Measurements from ENCODE around the gene ZNF557. TPM values are rescaled to one million over a fixed set of nuclear protein-coding genes. Genes with fewer than 3 reads are reported as not detected.

The ZNF557 gene
- total RNA-seq, 1 experiment from 2014 or later = 3.9 TPM

DNA sequence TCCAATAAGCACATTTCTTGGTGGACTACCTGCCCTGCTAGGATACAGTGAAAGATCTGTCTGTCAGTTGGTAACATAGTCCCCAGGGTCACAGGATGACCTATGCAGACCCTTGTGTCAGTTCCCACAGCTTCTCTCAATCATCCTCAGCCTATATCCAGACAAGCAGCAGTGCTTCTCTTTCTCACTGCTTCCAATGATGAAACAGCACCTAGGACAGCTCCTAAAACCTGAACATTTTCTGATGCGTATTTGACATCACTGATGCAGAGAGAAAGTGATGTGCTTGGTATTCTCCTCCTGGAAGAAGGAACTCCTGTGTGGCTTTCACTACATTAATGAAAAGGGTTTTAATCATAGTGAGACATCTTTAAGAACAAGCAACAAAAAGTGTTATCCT lies 43.7 kb downstream of the ZNF557 start:
- Histone ChIP-seq H3K4me1 (replicated peaks; ENCODE audit: insufficient read depth) (no peaks in the 10 kb centered on the region), H3K9me3 (ENCODE audit: insufficient read depth, low read depth) (no peaks in the 10 kb centered on the region), H3K4me3 (no peak overlapping the region), H3K9me2 (ENCODE audit: insufficient read depth) (no peaks in the 10 kb centered on the region), H4K20me1 (ENCODE audit: insufficient read depth) (no peaks in the 10 kb centered on the region), H3K4me2 (no peak overlapping the region), H2AFZ (no peak overlapping the region), H3K27ac (no peak overlapping the region), H3K79me2 (ENCODE audit: low read depth) (no peaks in the 10 kb centered on the region), H3K27me3 (ENCODE audit: insufficient read depth, low read depth) (no peaks in the 10 kb centered on the region), H3K36me3 (ENCODE audit: low read depth) (no peaks in the 10 kb centered on the region), H3F3A (ENCODE audit: insufficient read depth, low read depth) (no peaks in the 10 kb centered on the region)
- no peak for DNase-seq
- no TSS peak for BruUV-seq (replicated peaks)
- POLR2A ChIA-PET (ENCODE audit: unreplicated experiment) = no interaction called here
- TF ChIP-seq, protein P1, sequence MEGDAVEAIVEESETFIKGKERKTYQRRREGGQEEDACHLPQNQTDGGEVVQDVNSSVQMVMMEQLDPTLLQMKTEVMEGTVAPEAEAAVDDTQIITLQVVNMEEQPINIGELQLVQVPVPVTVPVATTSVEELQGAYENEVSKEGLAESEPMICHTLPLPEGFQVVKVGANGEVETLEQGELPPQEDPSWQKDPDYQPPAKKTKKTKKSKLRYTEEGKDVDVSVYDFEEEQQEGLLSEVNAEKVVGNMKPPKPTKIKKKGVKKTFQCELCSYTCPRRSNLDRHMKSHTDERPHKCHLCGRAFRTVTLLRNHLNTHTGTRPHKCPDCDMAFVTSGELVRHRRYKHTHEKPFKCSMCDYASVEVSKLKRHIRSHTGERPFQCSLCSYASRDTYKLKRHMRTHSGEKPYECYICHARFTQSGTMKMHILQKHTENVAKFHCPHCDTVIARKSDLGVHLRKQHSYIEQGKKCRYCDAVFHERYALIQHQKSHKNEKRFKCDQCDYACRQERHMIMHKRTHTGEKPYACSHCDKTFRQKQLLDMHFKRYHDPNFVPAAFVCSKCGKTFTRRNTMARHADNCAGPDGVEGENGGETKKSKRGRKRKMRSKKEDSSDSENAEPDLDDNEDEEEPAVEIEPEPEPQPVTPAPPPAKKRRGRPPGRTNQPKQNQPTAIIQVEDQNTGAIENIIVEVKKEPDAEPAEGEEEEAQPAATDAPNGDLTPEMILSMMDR (conservative IDR thresholded peaks at IDR 0.05) = no peak
- TF ChIP-seq EZH2 (IDR thresholded peaks at IDR 0.05; ENCODE audit: low read depth) = no peak
- CTCF ChIA-PET = no interaction called here
- intact Hi-C loops (cut with micrococcal nuclease; ENCODE audit: unreplicated experiment) = no loop called here

- no peaks in the 10 kb centered on the region for H4K20me1 ChIP-seq (ENCODE audit: insufficient read depth)
- ChIA-PET POLR2A (ENCODE audit: unreplicated experiment) (interaction anchor here (0.7 kb wide), 1 partner anchor 575 kb away, joined by 17 read pairs; no protein-coding TSS in a partner anchor), CTCF (no interaction called here)
- no TSS peak for BruUV-seq (replicated peaks)
- intact Hi-C loops (cut with micrococcal nuclease; ENCODE audit: unreplicated experiment) = no loop called here
- H3K27me3 ChIP-seq (ENCODE audit: insufficient read depth, low read depth) = no peaks in the 10 kb centered on the region
- DNase-seq = no peak
- no peak overlapping the region for H2AFZ ChIP-seq
- H3K4me3 ChIP-seq = no peak overlapping the region
- H3K9me2 ChIP-seq (ENCODE audit: insufficient read depth) = no peaks in the 10 kb centered on the region
- no peaks in the 10 kb centered on the region for H3K36me3 ChIP-seq (ENCODE audit: low read depth)
- no peaks in the 10 kb centered on the region for H3K4me1 ChIP-seq (replicated peaks; ENCODE audit: insufficient read depth)
- H3K9me3 ChIP-seq (ENCODE audit: insufficient read depth, low read depth) = no peaks in the 10 kb centered on the region
- no peaks in the 10 kb centered on the region for H3K79me2 ChIP-seq (ENCODE audit: low read depth)
- TF ChIP-seq, protein P1 (conservative IDR thresholded peaks at IDR 0.05) = no peak
- TF ChIP-seq EZH2 (IDR thresholded peaks at IDR 0.05; ENCODE audit: low read depth) = no peak
- H3F3A ChIP-seq (ENCODE audit: insufficient read depth, low read depth) = no peaks in the 10 kb centered on the region
- H3K27ac ChIP-seq = no peak overlapping the region
- H3K4me2 ChIP-seq = no peak overlapping the region
Observed at GRCh38 chr19:7115721-7116120, 46.2 kb downstream of the ZNF557 start.

- no peaks in the 10 kb centered on the region for H3K9me2 ChIP-seq (ENCODE audit: insufficient read depth)
- H3K4me2 ChIP-seq = no peak overlapping the region
- DNase-seq = no peak
- intact Hi-C loops (cut with micrococcal nuclease; ENCODE audit: unreplicated experiment) = no loop called here
- no peak overlapping the region for H2AFZ ChIP-seq
- no peaks in the 10 kb centered on the region for H3K27me3 ChIP-seq (ENCODE audit: insufficient read depth, low read depth)
- ChIA-PET POLR2A (ENCODE audit: unreplicated experiment) (no interaction called here), CTCF (no interaction called here)
- no peaks in the 10 kb centered on the region for H3K4me1 ChIP-seq (replicated peaks; ENCODE audit: insufficient read depth)
- H3K79me2 ChIP-seq (ENCODE audit: low read depth) = no peaks in the 10 kb centered on the region
- no peaks in the 10 kb centered on the region for H3K36me3 ChIP-seq (ENCODE audit: low read depth)
- TF ChIP-seq, protein P1 (conservative IDR thresholded peaks at IDR 0.05) = no peak
- no peak for TF ChIP-seq EZH2 (IDR thresholded peaks at IDR 0.05; ENCODE audit: low read depth)
- BruUV-seq (replicated peaks) = no TSS peak
- no peak overlapping the region for H3K27ac ChIP-seq
- H4K20me1 ChIP-seq (ENCODE audit: insufficient read depth) = no peaks in the 10 kb centered on the region
- H3F3A ChIP-seq (ENCODE audit: insufficient read depth, low read depth) = no peaks in the 10 kb centered on the region
- no peak overlapping the region for H3K4me3 ChIP-seq
- no peaks in the 10 kb centered on the region for H3K9me3 ChIP-seq (ENCODE audit: insufficient read depth, low read depth)
Observed at GRCh38 chr19:7117248-7117647, 47.7 kb downstream of the ZNF557 start.

Measured in PC-9 (cell line).